Subcutaneous adipose tissue (tissue), 4 donors: ENCODE data around the gene NFS1. TPM values are rescaled to one million over a fixed set of nuclear protein-coding genes. Genes with fewer than 3 reads are reported as not detected.

ENCODE experiments used
- total RNA-seq, 4 donors: library from RNA; depleted of rRNA; stranded (reverse); fragments of >200 nt; gene quantifications; one replicate each; pipeline ENCODE4 v1.1.0, GENCODE V29; 2016
- TF ChIP-seq, protein P1 (sequence below): fragments of 450-650 bp; IDR thresholded peaks from one replicate; pipeline ENCODE4 v1.5.1; 2016; ENCODE audit warnings: low read depth, mild to moderate bottlenecking, control low read depth, antibody characterized with exemption, moderate library complexity

The NFS1 gene
- total RNA-seq, 4 donors from 2014 or later: 17.4 to 34.7 (median 24.3) TPM

- TF ChIP-seq, protein P1, sequence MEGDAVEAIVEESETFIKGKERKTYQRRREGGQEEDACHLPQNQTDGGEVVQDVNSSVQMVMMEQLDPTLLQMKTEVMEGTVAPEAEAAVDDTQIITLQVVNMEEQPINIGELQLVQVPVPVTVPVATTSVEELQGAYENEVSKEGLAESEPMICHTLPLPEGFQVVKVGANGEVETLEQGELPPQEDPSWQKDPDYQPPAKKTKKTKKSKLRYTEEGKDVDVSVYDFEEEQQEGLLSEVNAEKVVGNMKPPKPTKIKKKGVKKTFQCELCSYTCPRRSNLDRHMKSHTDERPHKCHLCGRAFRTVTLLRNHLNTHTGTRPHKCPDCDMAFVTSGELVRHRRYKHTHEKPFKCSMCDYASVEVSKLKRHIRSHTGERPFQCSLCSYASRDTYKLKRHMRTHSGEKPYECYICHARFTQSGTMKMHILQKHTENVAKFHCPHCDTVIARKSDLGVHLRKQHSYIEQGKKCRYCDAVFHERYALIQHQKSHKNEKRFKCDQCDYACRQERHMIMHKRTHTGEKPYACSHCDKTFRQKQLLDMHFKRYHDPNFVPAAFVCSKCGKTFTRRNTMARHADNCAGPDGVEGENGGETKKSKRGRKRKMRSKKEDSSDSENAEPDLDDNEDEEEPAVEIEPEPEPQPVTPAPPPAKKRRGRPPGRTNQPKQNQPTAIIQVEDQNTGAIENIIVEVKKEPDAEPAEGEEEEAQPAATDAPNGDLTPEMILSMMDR: no peak
These were observed 45.8 kb downstream of the NFS1 start for GRCh38 chr20:35653430-35653734.

- TF ChIP-seq, protein P1: no peak
These were observed 46.3 kb downstream of the NFS1 start for GRCh38 chr20:35652641-35653429.

- TF ChIP-seq, protein P1: no peak
These were observed 47.2 kb downstream of the NFS1 start for GRCh38 chr20:35651958-35652357.

- TF ChIP-seq, protein P1: no peak
These were observed 48.5 kb downstream of the NFS1 start for GRCh38 chr20:35650632-35651031.

DNA sequence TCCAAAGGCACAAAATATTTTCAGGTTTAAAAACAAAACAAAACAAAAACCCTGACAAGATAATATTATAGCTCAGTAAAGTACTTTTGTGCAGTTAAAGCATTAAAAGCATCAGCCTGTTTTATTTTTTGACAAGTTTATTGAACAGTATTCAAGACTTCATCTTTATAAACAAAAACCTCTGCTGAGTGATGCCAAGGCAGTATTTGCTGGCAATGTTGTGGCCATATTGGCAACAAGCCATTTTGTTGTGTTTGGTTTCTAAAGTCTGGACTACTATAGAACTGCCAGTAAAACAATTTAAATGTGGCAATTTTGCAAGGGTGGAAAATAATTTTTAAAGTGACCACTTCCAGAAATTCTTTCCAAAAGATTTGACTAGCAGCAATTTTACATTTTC is 50.3 kb downstream of the NFS1 start:
- TF ChIP-seq, protein P1: no peak

GRCh38 chr20:35644806-35645205 is 54.3 kb downstream of the NFS1 start:
- TF ChIP-seq, protein P1: no peak

GRCh38 chr20:35643045-35643444 is 56.1 kb downstream of the NFS1 start:
- TF ChIP-seq, protein P1: no peak
